Jurkat, Clone E6-1 (cell line): ENCODE measurements around the gene TRERF1.
"Not testable (repeated sequence)": the region's sequence is repeated elsewhere in the genome, so short reads cannot be mapped to it uniquely, and the experiment has no call there.

Source experiments
- DNase-seq: peaks from one replicate; pipeline ENCODE4 v3.0.0-alpha.2; 2011; ENCODE audit warnings: low read depth, low spot score
- H3K4me3 ChIP-seq: 2 replicates; pipeline ENCODE4 v1.5.1; 2011; ENCODE audit warnings: mild to moderate bottlenecking, low read length, control low read depth, moderate library complexity

The TRERF1 gene

DNA sequence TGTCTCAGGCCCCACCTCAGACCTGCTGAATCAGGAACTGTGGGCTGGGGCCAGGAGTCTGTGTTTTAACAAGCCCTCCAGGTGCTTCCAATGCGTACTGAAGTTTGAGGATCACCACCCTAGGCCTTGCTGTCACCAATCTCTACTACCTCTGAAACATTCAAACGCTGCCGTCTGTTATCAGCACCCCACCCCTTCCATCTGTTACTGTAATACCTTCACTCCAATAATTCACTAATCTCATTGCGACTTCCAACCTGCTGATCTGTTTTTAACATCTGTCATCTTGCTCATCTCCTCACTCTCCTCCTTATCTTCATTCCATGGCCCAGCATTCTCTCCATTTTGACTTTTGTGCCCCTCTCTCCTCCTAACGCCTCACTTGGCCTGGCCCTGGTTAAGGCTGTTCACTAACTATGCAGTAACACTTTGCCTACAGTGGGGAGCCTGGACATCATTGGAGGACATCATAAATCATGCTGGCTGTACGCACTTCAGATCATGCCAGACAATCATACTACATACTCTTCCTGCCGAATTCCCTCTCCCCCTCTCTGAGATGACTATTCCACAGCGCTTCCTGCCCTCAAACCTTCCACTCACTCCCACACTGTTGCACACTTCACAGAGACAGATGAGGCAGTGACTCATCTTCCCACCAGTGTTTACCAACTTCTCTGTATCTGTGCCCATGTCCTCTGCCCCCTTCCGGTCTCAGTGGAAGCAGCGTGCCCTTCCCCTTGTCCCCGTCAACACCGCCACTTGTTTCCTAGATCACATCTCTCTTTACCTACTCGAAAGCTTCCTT, 254.0 kb downstream of the TRERF1 start:
- DNase-seq, result no peak
- H3K4me3 ChIP-seq, result no peak overlapping the region

DNA sequence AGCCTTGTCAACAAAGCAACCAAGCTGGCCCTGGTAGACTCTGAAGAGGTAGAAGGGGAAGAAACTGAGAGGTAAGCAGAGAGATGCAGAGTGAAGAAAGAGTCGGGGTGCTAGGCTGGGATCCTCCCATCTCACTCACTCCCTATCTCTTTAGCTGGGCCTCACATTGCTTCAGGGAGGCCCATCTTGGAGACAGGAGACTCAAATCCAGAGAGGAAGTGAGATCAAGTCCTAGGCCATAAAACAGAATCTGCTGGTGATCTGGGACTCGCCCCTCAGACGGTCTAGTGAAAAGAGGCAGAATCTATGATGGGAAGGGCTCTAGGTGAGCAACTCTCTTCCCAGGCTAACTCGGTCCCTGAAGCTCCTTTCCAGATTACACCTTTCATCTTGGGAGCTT, 256.3 kb downstream of the TRERF1 start:
- H3K4me3 ChIP-seq, result no peak overlapping the region
- DNase-seq, result no peak

GRCh38 chr6:42194056-42194455, 257.7 kb downstream of the TRERF1 start:
- no peak overlapping the region for H3K4me3 ChIP-seq
- no peak for DNase-seq

DNA sequence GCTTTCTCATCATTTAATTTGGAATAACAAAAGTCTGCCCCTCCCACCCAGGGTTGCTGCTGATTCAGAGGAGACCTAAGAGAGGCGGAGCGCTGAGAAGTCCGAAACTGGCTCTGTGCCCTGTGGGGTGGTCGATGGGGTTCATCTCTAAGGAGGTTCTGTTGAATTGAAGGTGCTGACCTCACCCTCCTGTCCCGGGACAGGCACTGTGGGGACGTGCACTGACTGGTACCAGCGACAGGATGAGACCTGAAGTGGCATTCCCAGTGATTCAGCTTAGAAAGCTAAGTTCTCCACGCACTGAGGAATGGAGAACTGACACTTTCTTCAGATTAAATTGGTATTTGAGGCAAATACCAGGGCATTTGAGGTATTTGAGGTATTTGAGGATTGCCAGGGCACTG, 258.2 kb downstream of the TRERF1 start:
- no peak for DNase-seq

DNA sequence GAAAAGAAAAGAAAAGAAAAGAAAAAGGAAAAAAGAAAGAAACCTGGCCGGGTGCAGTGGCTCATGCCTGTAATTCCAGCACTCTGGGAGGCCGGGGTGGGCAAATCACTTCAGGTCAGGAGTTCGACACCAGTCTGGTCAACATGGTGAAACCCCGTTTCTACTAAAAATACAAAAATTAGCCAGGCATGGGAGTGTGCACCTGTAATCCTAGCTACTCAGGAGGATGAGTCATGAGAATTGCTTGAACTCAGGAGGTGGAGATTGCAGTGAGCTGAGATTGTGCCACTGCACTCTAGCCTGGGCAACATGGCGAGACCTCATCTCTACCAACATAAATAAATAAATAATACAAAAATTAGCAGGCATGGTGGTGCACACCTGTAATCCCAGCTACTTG, 259.3 kb downstream of the TRERF1 start:
- H3K4me3 ChIP-seq, DNase-seq: not testable (repeated sequence)

More for the DNA sequence above, 258.2 kb downstream of the TRERF1 start:
- no peak overlapping the region for H3K4me3 ChIP-seq

DNA sequence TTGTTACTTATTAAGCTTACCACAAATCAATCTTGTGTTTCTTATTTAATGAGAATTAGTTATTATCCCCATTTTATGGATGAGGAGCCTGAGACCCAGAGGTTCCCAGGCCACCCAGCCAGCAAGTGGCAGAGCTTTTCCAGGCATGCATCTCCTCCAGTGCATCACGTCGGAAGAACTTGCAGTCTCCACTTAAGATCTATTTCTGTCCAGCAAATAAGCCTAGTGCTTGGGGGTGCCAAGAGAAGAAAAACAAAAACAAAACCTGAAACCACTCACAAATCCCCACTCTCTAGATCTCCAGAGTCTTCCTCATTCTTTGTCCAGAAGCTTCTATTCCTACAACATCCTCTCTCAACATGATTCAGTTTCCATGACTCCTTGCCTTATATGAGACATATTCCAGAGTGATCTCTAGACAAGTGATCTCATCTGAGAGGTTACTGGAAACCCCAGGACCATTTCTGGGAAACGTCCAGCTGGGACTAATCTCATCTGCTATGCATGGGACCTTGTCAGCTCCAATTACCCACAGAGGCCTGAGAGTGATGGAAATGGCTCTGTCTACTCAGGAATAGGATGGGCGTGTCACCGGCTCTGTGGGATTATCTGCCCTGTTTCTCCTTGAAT, 261.1 kb downstream of the TRERF1 start:
- DNase-seq, result no peak

DNA sequence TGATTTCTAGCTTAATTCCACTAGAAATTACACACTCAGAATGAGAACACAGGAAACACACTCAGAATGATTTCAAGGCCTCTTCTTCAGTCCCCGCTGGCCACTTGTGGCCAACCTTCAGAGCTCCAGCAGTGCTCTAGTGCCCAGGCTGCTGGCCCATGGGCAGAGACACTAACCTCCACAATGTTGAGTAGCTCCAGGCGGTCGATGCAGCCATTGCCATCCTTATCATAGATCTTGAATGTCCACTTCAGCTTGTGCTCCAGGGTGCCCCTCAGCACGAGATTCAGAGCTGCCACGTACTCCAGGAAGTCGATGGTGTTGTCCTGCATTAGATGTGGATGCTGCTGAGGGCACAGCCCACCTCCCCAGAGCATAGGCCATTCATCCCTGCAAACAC, 263.3 kb downstream of the TRERF1 start:
- DNase-seq, result no peak
- no peak overlapping the region for H3K4me3 ChIP-seq

More for the DNA sequence above, 261.1 kb downstream of the TRERF1 start:
- H3K4me3 ChIP-seq, result no peak overlapping the region

- no peak overlapping the region for H3K4me3 ChIP-seq
- DNase-seq, result no peak
Measured at GRCh38 chr6:42185597-42185996, 266.1 kb downstream of the TRERF1 start.

DNA sequence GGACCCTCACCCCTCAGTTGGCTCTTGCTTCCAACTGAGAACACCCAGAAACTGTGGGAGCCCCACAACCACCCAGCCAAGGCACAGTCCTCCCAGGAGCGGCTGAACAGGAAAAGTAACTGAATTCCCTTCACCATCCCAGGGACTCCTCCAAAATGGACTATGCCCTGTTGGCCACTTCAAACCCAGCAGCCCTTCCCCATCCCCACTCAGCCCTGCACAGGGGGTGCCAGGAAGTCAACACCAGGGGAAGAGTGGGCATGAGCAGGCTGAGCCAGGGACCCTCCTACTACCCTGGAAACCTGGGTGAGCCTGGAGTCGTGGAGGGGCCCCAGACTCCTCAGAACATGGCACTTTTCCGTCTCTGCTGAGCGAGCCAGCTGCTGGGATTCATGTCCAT, 267.3 kb downstream of the TRERF1 start:
- no peak for DNase-seq
- no peak overlapping the region for H3K4me3 ChIP-seq

DNA sequence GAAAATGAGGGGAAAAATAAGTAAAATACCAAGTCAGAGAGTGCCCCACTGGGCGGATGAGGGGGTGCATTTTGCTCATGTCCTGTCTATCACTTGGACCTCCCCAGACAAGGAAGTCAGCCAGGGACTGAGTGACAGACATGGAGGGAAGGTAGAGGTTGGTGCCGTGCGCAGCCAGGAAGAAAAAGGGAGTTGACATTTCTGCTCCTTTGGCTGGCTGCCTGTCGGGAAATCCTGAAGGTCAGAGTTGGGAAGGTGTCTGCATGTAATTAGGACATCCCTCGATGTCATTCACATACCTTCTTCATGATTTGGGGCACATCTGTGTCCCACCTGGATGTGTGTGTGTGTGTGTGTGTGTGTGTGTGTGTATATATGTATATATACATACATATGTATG, 269.6 kb downstream of the TRERF1 start:
- no peak for DNase-seq
- H3K4me3 ChIP-seq, result no peak overlapping the region

GRCh38 chr6:42179945-42180313, 271.8 kb downstream of the TRERF1 start:
- no peak for DNase-seq
- no peak overlapping the region for H3K4me3 ChIP-seq

- H3K4me3 ChIP-seq, result no peak overlapping the region
Measured at GRCh38 chr6:42179261-42179944, 272.3 kb downstream of the TRERF1 start.

DNA sequence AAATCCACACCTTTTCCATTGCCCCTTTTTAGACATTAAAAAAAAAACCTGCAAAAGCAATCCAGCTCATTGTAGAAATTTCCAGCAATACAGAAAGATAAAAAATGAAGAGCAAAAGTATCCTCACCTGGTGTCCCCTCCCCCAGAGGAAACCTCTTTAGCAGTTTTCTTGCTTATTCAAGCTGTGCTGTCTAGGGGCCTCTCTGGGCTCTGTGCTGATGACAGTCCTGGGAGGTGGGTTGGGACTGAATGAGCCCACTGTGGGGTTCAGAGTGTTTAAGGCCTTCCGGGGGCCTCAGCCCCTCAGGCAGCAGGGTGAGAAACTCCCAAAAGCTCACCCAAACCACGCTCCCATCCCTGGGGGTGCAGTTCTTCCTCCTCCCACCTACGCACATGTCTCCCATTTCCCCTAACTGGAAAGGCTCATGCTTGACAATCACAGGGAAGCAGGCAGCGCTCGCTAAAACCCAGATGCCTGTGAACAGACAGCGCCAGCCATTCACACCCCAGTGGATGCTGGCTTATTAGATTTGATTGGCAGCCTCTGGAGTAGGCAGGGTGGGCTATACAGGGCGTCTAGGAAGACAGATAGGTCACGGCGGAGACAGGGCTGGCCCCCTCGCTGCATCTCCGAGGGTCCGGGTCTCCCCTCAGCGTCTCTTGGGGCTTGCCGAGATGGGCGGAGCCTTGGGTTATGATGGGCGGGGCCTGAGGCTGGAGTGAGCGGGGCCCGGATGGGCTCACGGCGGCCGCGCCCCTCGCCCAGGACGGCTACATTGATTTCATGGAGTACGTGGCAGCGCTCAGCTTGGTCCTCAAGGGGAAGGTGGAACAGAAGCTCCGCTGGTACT, 274.0 kb downstream of the TRERF1 start:
- DNase-seq, result no peak
- no peak overlapping the region for H3K4me3 ChIP-seq

More at GRCh38 chr6:42179261-42179944, 272.3 kb downstream of the TRERF1 start:
- DNase-seq, result no peak

DNA sequence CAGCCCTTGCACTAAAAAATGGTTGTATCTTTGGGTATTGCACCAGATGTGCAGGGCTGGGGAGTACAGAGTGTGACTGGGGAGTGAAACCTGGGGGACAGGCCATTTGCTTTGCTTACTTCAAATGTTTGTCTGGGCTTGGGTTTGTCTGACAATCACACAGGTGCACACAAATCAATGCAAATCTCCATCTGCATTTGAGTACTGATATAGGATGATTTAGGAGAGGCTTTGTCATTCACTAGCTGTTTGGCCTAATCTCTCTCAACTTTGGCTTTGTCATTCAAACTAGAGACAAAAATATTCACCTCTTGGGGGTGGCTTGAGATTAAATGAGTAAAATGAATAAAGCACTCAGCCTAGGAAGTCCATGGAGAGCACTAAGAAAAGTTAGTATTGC, 274.7 kb downstream of the TRERF1 start:
- no peak for DNase-seq
- no peak overlapping the region for H3K4me3 ChIP-seq

- no peak for DNase-seq
- H3K4me3 ChIP-seq, result no peak overlapping the region
Measured at GRCh38 chr6:42175860-42176259, 275.9 kb downstream of the TRERF1 start.
